Embryonic facial prominence (tissue), 1 donor: Measurements from ENCODE around the gene DKK3.

Experiments used
- DNase-seq: peaks from one replicate; pipeline ENCODE4 v3.0.0-alpha.2; 2016; ENCODE audit errors: extremely low spot score

The DKK3 gene

DNA sequence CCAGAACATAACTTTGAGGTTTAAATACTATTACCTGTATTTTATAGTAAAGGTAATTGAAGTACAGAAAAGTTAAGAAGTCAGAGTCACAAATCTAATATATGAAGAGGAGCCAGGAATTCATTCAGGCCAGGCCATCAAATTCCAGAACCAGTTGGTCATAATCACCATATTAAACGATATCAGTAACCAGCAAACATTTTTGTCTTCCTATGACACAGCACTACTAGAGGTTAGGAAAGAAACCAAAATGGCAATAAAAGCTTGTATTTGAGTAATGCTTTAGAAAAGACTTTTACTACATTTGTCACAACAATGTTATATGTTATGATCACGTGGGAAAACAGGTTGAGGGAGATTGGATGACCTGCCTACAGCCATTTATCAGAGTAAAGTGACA lies 62.2 kb downstream of the DKK3 start:
- DNase-seq = no peak

DNA sequence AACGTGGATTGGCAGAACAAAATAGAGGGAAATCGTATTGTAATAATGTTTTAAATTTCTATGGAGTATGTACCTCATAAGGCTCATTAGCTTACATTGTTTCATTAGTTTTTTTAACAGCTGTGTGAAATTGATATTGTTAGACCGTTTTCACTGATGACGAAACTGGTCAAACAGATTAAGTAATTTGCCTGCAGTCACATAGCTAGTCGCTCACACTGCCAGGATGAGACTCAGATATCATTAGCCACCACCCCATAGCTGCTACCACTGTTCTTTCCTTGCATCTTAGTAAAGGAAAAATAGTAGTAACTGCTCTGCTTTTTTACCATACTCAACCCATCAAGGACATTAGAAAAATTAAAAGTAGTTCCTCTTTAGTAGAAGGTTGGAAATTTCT lies 64.0 kb downstream of the DKK3 start:
- DNase-seq = no peak

DNA sequence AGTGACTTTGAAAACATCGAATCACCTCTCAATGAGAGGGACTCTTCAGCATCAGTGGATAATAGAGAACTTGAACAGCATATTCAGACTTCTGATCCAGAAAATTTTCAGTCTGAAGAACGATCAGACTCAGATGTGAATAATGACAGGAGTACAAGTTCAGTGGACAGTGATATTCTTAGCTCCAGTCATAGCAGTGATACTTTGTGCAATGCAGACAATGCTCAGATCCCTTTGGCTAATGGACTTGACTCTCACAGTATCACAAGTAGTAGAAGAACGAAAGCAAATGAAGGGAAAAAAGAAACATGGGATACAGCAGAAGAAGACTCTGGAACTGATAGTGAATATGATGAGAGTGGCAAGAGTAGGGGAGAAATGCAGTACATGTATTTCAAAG lies 65.8 kb downstream of the DKK3 start:
- no peak for DNase-seq

DNA sequence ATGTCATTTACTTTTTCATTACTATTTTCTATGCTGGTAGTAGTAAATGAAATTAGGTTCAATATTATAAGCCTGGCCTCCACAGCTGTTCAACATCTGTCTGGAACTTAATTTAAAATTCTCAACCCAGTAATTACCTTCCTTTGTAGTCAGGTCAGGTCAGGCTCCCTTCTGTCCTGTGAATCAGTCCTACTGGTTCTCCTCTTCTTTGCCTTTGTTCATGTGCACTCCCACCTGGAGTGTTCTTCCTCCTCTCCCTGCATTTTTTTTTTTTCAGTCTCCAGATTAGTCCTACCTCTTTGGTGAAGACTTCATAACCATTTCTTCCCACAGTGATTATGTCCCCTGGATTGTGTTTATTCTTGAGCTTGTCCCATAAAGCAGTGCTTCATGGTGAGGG lies 67.9 kb downstream of the DKK3 start:
- no peak for DNase-seq

DNA sequence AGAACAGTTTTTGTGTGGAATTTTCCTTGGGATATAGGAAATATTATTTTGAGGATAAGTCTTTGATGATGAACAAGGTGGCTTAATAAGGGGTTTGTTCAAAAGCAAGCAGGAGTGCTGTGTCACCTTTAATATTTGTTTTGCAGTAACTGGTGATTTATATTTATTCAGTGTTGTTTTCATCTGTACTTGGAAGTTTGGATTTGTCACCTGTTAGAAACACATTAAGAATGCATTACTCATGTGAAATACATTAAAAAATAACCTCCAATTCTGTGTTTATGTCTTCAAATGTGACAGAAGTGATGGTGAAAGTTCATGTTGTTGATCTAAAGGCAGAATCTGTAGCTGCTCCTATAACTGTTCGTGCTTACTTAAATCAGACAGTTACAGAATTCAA lies 70.5 kb downstream of the DKK3 start:
- no peak for DNase-seq

DNA sequence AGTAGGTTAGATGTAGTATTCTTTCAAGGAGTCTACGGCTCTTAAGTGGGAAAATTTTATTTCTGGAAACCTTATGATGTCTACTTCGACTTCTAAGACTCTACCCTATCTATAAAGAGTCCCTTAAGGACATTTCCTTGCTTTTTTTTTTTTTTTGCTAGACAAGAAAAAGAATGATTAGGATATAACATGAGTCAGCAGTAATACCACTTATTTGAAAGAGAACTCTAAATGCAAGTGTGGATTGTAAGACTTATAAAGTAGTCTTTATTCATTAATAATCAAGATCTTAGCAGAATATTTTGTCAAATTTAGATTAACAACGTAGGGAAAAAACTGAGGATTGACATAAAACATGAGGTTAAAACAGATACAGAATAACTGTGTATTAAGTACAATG lies 71.0 kb downstream of the DKK3 start:
- DNase-seq = no peak

DNA sequence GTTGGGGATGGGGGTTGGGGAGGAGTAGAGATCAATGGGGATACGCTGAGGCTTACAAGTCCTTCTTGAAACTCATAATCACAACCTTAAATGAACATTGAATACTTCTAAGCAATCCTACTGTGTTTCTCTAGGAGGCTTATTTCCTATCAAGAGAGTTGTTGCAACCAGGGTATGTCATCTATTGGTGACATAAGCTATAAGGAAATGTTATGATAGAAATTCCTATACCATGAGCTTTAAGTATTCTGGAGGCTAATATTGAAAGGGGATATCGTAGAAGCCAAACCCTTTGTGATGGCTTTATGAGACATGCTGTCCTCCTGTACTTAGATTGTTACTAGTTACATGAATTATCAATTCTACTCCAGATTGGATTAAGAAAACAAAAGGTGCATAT lies 72.9 kb downstream of the DKK3 start:
- DNase-seq = no peak

DNA sequence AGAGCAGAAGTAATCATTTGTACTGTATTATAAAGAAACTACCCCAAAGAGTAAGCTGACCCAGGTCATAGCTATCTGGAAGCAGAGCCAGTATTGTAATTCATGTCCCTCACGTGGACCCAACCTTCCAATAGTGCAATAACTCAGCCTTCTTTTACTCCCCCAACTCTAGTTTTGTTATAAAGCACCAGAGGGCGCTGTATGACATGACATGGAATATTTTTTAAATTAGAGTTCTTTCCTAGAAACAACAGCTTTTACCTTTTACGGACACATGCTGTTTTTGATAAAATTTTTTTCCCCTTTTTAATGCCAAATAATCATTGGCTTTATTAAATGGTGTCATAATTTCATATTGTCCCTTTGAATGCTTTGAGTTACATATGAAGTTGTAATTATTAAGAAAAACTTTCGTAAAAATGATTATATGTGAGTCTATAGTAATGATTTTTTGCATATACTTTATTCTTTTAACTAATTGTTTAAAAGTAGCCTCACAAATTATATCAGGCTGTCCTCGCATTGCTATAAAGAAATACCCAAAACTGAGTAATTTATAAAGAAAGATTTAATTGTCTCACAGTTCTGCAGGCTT lies 76.9 kb downstream of the DKK3 start:
- no peak for DNase-seq

DNA sequence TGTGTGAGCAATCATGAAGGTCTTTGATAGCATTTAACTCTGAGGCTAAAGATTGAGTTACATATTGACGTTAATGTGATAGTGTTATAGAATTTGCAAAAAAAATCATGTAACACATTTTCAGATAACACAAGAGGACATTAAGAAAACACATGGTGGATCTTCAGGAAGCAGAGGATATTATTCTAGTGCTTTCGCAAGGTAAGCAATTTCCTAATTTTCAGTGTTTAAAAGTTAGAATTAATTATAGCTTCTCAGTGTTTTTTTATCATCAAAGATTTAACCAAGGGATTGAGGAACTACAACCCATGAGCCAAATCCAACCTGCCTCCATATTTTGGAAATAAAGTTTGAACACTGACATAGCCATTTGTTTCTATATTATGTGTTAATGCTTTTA lies 78.5 kb downstream of the DKK3 start:
- DNase-seq = no peak

DNA sequence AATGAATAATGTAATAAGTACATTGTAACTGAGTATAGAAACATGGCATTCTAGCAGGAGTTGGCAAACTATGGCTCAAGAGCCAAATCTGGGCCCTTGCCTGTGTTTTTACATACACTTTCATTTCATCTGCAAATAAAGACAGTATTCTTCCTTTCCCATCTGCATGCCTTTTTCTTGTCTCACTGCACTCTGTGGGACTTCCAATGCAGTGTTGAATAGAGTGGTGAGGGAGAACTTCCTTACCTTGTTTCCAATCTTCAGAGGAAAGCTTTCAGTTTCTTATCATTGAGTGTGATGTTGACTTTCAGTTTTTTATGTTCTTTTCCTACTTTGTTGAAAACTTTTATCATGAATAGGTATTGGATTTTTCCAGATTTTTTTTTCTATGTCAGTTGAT lies 84.6 kb downstream of the DKK3 start:
- no peak for DNase-seq

DNA sequence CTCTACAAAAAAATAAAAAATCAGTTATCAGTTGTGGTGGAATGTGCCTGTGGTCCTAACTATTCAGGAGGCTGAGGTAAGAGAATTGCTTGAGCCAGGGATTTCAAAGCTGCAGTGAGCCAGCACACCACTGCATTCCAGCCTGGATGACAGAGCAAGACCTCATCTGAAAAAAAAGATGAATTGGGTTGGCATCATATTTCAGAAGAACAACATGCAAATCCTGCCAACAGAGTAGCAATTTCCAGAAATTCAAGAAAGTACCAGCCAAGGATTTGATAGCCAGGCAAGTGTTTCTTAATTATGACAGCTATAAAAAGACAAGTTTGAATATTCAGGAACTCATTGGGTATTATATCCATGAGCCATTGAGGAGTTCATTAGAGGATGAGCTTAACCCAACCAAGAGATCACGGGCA lies 91.4 kb downstream of the DKK3 start:
- no peak for DNase-seq

DNA sequence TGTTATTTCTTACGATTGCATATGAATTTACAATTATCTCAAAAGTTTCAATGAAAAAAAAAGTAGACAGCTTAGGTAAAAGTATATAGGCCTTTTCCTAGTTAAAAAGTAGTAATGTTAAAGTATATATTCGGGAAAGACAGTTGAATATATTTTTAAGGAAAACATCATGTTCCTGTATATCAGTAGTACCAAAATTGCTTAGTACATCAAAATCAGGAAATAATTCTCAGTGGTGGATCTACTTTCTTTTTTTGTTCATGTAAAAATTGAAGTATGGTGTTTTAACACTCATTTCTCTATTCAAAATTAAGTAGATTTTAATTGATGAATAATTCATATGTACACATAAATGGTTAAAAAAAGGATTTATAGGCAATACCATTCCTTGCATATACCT lies 92.8 kb downstream of the DKK3 start:
- no peak for DNase-seq

DNA sequence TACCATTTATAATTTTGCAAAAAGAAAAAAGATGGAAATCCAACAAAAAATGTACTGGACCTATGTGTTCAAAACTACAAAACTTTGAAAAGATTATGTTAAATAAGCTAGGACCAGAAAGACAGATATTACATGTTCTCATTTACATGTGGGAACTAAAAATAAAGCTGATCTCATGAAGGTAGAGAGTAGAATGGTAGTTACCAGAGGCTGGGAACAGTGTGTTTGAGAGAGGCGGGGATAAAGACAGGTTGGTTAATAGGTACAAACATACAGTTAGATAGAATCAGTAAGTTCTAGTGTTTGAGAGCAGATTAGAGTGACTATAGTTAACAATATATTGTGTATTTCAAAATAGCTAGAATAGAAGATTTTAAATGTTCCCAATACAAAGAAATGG lies 95.0 kb downstream of the DKK3 start:
- no peak for DNase-seq
